Stimulated activated CD4-positive, alpha-beta T cell treated with anti-CD3 and anti-CD28 coated beads, Interleukin-12 subunit alpha, Interleukin-12 subunit beta, amount 100 ng/mL, for 48 hours (primary cell): ENCODE measurements around the gene UBAP1L.
"Not testable (repeated sequence)": the region's sequence is repeated elsewhere in the genome, so short reads cannot be mapped to it uniquely, and the experiment has no call there.

Experiments
- DNase-seq, 3 donors: peaks; one replicate each; pipeline ENCODE4 v3.0.0-alpha.2; 2020; ENCODE audit warnings: low read depth in 2 of 3, low spot score in 1 of 3

The UBAP1L gene

GRCh38 chr15:65100442-65100841, 14.6 kb downstream of the UBAP1L start:
- DNase-seq = no peak

- DNase-seq = not testable (repeated sequence)
These were observed 15.2 kb downstream of the UBAP1L start for GRCh38 chr15:65099801-65100200.

- no peak for DNase-seq
These were observed 15.7 kb downstream of the UBAP1L start for GRCh38 chr15:65099336-65099735.

GRCh38 chr15:65097651-65098263, 17.2 kb downstream of the UBAP1L start:
- no peak for DNase-seq

GRCh38 chr15:65096481-65097385, 18.3 kb downstream of the UBAP1L start:
- DNase-seq = no peak

GRCh38 chr15:65095747-65096104, 19.3 kb downstream of the UBAP1L start:
- no peak for DNase-seq

- no peak for DNase-seq
These were observed 19.8 kb downstream of the UBAP1L start for GRCh38 chr15:65095011-65095746.

- DNase-seq = no peak
These were observed 20.6 kb downstream of the UBAP1L start for GRCh38 chr15:65094294-65094995.

- not testable (repeated sequence) for DNase-seq
These were observed 21.2 kb downstream of the UBAP1L start for GRCh38 chr15:65093793-65094170.

- no peak for DNase-seq
These were observed 21.8 kb downstream of the UBAP1L start for GRCh38 chr15:65092911-65093792.

- no peak for DNase-seq
These were observed 22.8 kb downstream of the UBAP1L start for GRCh38 chr15:65091946-65092770.

GRCh38 chr15:65089206-65089824, 25.7 kb downstream of the UBAP1L start:
- DNase-seq = no peak

- DNase-seq = no peak
These were observed 26.4 kb downstream of the UBAP1L start for GRCh38 chr15:65088643-65089021.

GRCh38 chr15:65087873-65088642, 26.9 kb downstream of the UBAP1L start:
- no peak for DNase-seq

GRCh38 chr15:65087411-65087810, 27.6 kb downstream of the UBAP1L start:
- DNase-seq = no peak

GRCh38 chr15:65086680-65087111, 28.3 kb downstream of the UBAP1L start:
- DNase-seq = no peak

GRCh38 chr15:65085990-65086679, 28.9 kb downstream of the UBAP1L start:
- no peak for DNase-seq
